ENCODE data around the gene LRRC45. TPM values are rescaled to one million over a fixed set of nuclear protein-coding genes. Genes with fewer than 3 reads are reported as not detected.

The LRRC45 gene
- total RNA-seq, 1 donor from 2014 or later = 15.2 TPM

DNA sequence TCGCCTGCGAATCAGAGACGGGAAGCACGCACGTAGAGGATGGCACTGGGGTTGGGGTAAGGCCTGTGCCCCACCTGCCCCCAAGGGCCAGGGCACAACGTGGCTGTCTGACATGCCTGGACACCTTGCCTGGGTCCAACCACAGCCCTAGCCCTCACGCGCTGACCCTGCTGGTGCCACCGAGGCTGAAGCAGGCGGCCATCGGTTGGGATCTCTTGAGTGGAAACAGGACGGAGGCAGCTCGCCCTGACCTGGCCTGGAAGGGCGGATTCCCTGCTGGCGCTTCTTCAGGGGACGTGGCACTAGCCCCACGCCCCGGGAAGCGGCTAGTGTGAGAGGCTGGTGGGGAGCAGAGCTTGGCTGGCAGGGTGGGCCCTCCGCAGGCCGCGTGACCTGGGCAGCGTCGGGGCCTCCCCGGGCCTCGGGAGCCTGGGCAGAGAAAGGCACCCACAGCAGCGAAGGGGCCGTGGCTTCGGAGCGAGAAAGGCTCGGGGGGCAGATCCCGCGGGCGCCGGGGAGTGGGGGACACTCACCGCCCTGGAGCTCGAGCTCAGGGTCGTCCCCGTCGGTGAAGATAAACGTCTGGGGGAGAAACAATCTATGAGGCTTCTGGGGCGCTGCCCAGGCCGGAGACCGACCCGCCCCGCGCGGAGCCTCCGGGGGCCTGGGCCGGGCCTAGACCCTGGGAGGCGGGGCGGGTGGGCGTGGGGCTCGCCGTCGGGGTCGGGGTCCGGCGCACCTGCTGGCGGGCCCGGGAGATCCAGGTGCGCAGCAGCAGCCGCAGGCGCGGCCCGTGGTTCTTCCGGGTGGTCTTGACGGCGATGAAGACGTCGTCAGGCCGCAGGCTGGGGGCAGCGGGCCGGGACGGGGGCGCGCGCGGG, 27.9 kb downstream of the LRRC45 start:
- DNase-seq (ENCODE audit: low read depth) = no peak

DNA sequence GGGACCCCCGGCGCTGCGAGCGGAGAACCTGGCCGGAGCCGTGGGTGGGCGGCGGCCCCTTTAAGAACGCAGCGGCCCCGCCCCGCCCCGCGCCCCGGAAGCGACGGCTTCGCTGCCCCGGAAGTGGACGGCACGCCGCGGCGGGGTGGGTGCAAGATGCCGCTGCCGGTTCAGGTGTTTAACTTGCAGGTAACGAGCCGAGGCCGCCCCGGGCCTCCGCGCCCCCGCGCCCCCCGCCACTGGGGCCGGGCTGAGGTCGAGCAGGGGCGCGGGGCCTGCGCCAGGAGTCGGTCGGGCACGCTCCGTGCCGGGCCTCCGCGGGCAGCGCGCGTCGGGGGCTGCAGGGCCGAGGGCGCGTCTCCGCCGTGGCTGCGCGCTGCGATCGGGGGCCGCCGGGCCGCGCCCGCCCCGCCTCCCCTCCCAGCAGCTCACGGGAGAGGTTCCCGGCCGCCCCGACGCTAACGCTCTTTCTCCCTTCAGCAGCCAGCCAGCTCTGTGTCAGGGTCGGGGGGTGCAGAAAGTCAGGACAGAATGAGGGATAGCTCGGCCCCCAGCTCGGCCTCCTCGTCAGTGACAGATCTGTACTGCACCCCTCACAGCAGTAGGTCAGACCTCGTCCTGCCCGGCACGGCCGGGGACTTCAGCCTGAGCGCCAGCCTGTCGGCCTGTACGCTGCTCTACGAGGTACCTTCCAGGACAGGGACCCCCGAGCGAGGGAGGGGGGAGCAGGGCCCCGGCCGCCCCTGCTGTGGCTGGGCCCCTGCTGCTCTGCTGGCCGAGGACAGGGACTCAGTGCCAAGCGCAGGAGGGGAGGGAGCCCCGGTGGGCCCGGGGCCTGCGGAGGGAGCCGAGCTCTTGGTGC, 28.9 kb downstream of the LRRC45 start, which contains the start of the genes GPS1 and RFNG:
Gene GPS1, plus strand, starts transcription at position 123 of the 862 bp plus-strand sequence. Its CDS starts 34 bp downstream, at position 157.
Gene RFNG, minus strand, starts transcription at position 36 of the 862 bp plus-strand sequence. CDS start 45 bp downstream, outside the sequence.
- peak; percentile 13 for DNase-seq (ENCODE audit: low read depth)

DNA sequence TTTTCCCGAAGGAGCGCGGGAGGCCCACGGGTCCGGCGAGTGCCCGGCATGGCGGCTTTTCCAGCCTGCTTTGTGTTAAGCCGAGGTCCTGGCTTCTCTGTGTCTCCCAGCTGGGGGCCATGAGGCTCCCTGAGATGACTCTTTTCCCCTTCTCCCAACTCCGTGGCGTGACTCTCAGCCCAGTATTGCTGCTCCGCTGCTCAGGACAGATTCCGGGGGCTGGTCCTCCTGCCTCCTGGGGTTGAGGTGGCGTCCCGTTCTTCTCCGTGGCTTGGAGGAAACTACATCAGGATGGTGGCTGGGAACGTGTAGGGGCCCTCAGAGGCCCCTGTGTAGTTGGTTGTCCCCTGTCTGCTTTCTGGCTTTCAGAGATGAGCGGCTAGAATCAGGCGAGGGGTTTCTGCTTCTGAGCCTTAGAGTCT, 29.5 kb downstream of the LRRC45 start:
- DNase-seq (ENCODE audit: low read depth) = no peak

DNA sequence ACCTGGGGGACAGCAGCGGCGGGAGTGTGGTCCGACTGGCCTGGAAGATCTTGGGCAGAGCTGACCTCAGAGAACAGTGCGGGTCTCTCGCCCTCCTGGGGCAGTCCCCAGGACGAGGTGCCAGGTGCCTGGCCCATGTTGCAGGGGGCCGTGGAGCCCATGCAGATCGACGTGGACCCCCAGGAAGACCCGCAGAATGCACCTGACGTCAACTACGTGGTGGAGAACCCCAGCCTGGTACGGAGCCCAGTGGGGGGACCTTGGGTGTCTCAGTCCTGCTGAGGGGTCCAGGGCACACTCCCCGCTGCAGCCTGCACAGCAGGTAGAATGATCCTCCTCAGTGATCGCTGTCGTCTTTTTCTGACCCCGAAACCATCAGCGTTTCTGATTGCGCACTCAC, 30.0 kb downstream of the LRRC45 start:
- no peak for DNase-seq (ENCODE audit: low read depth)

DNA sequence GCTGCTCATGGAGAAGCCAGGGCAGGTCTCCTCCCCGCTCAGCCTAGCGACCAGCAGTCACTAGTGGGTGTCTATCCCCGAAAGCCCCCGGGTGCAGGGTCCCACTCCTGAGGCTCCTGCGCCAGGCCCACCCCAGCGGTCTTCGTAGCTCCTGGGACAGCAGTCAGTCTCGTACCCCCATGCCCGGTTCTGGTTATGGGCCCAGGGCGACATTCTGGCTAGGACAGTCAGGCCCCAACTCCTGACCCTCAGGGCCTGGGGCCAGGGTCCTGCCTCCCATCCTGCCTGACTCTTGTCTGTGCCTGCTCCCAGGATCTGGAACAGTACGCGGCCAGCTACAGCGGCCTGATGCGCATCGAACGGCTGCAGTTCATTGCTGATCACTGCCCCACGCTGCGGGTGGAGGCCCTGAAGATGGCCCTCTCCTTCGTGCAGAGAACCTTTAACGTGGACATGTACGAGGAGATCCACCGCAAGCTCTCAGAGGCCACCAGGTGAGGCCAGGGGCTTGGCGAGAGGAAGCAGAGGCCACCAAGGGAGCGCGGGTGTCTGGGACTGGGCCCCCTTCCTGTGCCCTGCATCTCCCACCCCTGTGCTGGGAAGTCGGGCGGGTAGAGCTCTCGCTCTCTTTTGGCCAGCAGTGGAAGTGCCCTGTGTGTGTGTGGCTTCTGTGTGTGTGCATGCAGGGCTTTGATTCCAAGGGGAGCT, 30.6 kb downstream of the LRRC45 start:
- DNase-seq (ENCODE audit: low read depth) = no peak

DNA sequence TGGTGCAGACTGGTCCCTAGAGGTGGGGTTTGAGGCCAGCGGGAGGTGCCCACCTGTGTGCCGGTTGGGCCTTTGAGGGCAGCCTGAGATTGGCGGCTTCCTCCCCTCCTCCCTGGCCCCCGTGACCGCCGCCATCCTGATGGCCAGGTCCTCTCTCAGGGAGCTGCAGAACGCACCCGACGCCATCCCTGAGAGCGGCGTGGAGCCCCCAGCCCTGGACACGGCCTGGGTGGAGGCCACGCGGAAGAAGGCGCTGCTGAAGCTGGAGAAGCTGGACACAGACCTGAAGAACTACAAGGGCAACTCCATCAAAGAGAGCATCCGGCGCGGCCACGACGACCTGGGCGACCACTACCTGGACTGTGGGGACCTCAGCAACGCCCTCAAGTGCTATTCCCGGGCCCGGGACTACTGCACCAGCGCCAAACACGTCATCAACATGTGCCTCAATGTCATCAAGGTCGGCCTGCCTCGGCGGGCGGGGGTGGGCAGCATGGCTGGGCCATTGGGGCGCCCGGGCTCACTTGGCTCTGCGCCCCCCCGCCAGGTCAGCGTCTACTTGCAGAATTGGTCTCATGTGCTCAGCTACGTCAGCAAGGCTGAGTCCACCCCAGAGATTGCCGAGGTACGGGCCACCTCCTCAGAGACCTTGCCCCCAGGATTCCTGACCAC, 31.4 kb downstream of the LRRC45 start:
- no peak for DNase-seq (ENCODE audit: low read depth)

DNA sequence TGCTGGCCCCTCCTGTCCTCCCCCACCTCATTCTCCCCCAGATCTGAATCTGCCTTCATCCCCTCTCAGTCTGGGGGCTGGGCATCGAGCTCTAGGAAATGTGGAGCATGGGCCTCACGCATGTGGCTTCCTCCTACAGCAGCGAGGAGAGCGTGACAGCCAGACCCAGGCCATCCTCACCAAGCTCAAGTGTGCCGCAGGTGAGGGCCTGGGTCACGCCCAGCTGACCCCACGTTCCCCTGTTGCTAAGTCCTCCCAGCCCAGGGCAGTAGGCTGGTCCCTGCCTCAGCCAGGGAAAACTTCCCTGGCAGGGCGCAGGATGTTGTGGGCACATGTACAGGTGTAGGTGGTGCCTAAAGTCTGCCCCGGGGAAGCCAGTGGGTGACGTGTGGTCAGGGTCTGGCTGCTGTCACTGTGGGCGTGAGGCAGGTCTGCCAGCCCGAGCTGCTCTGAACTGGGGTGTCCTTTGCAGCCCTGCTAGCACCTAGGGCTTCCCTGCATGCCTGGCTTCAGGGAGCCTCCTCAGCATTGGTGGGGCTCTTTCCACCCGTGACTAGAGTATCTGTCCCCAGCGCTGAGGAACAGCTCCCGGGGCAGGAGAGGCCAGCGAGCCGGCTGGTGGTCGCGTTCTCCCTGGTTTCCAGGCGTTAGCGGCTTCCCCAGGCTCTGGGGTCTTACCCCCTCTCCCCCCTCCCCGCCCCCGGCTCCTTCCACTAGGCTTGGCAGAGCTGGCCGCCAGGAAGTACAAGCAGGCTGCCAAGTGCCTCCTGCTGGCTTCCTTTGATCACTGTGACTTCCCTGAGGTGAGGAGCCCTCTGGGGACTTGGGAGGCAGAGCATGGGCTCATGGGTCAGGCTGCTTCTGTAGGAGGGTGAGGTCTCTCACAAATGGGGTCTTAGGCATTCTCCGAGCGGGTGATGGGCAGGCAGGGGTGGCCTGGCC, 32.2 kb downstream of the LRRC45 start:
- DNase-seq (ENCODE audit: low read depth) = no peak

DNA sequence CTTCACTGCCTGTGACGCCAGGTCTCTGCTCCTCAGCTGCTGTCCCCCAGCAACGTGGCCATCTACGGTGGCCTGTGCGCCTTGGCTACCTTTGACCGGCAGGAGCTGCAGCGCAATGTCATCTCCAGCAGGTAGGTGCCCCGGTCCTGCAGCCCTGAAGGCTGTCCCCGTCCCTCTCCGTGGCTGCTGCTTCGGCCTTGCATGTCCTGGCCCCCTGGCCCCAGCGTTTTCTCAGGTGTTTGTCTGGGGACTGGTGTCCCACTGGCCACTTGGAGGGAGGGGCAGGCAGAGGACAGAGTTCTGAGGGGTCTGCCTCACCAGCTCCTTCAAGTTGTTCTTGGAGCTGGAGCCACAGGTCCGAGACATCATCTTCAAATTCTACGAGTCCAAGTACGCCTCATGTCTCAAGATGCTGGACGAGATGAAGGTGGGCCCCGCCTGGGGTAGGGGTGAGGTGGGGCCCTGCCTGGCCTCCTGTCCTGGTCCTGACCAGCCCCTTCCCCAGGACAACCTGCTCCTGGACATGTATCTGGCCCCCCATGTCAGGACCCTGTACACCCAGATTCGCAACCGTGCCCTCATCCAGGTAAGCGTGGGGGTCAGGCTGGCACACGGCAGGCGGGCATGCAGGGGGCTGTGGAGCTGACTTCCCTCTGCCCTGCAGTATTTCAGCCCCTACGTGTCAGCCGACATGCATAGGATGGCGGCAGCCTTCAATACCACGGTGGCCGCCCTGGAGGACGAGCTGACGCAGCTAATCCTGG, 33.0 kb downstream of the LRRC45 start:
- DNase-seq (ENCODE audit: low read depth) = no peak

DNA sequence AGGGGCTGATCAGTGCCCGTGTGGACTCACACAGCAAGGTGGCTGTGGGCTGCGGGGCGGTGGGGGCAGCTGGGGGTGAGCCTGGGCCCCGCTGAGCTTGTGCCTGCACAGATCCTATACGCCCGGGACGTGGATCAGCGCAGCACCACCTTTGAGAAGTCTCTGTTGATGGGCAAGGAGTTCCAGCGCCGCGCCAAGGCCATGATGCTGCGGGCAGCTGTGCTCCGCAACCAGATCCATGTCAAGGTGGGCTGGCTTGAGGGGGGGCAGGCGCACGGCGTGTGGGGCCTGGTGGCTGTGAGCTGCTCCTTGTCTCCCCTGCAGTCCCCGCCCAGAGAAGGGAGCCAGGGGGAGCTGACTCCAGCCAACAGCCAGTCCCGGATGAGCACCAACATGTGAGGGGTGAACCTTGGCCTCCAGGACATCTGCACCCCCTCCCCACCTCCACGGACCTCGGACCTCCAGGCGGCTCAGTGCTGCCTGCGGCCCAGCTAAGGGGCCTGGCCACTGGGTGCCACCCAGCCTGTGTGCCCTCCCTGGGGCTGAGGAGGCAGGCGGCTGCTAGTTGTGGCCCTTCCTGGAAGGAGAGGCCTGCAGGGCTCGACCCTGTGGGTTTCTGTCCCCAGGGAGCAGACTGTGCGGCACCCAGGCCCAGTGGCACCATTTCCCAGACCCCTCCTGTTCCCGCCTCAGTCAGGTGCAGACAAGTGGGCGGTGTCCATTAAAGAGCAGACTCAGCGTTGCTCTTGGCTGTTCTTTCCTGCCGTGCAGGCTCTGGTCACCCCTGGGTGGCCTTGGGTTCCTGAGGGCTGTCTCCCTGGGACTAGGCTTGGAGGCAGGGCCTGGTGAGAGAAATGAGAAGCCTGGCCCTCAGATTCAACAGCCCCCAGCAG, 33.9 kb downstream of the LRRC45 start:
- no peak for DNase-seq (ENCODE audit: low read depth)

DNA sequence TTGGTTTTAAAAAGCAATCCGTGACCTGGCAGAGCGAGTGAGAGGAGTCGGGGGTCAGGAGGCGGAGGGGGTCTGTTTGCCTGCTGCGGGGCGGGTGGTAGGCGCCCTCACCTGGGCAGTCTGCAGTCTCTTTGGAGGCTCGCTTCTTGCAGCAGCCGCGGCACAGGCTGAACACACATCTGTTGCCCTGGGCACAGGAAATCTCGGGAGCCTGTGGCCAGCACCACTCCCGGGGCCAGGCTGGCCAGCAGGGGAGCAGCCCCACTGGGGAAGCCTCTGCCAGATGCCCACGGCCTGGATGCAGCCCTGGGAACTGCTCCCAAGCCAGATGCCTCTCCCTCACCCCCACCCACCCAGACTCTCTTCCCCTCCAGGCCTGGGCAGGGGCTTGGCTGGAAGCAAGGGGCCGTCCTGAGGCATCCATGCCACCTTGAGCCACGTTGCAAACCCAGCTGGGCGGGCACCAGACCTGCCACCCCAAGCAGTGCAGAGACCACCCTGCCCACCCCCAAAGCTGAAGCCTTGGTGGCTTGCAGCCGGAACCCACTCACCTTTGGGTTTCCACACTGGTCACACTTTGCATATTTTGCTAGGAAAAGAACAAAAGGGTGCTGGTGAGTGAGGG, 35.2 kb downstream of the LRRC45 start:
- no peak for DNase-seq (ENCODE audit: low read depth)

DNA sequence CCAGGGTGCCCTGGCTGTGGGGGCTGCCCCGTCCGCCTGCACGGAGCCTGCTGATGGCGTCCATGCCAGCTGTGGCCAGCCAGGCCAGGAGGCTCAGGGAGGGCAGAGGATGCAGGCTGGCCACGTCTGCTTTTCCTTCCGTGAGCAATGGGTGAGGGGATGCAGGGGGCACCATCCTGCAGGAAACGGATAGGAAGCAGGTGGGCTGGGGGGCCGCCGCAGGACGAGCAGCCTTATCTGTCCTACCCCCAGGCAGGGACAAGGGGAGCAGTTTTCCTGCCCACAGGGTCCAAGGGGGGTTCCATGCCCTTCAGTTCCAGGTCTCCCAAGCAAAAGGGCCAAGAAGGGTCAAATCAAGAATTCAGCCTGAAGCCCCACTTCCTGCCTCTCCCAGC, 35.7 kb downstream of the LRRC45 start:
- no peak for DNase-seq (ENCODE audit: low read depth)

DNA sequence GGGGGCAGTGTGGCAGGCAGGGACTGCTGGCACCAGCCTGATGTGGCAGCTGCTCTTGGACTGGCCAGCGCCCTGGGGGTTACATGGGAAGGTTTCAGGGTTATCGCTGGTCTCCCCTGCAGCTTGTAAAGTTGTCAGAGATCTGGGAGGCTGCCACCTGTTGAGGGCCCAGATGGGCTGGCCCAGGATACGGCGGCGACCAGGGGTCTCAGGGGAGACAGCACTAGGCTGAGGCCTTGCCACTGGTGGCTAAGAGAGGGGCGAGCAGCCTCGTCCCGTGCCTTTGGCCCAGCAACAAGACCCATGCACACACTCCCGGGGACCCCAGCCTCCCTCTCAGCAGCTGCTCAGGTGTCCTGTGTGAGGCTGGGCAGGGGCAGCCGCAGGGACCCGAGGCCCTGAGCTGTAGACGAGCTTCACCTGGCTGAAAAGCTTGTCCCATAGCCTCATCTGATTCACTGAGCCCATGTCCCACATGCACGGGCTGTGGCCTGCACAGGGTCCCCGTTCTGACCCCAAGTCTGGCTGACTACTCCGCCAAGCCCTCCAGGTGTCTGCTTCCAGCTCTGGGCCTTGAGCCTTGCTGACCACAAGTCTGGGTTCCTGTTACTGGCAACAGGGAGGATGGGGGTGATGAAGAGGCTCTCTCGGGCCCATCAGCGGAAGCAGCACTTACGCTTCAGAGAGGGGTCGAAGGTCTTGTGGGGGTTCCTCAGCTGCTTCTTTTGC, 36.3 kb downstream of the LRRC45 start:
- no peak for DNase-seq (ENCODE audit: low read depth)

DNA sequence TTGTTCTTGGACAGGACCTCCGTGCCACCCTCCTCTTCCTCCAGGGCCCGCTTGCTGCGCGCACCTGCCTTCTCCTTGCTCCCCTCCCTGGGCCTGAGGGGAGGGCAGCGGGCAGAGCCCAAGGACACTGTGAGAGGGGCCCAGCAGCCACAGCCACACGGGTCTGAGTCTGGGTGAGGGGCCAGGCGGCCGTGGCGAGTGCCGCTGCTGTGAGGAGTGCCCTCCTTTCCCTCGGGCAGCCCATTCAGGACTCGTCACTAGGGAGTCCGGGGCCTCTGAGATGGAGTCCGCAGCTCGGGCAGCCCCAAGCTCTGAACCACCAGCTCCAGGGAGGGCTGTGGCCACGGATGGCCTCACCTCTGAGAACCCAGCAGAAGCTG, 36.9 kb downstream of the LRRC45 start:
- DNase-seq (ENCODE audit: low read depth) = no peak

DNA sequence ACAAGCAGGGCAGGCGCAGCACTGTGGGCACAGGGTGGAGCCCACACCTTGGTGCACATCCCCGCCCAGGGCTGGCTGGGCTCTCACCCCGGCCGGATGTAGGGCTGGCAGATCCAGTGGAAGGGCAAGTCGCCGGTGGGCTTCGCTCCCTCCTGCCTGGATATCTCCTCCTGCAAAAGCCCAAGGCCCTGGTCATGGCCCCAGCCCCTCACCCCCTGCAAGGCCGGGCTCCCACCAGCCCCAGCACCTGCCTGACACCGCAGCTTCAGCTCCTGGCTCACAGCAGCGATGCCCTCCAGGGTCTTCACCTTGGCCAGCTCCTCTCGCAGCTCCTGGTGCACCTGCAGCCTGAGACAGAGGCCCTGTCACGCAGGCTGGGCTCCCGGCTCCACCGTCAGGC, 37.5 kb downstream of the LRRC45 start:
- DNase-seq (ENCODE audit: low read depth) = no peak

DNA sequence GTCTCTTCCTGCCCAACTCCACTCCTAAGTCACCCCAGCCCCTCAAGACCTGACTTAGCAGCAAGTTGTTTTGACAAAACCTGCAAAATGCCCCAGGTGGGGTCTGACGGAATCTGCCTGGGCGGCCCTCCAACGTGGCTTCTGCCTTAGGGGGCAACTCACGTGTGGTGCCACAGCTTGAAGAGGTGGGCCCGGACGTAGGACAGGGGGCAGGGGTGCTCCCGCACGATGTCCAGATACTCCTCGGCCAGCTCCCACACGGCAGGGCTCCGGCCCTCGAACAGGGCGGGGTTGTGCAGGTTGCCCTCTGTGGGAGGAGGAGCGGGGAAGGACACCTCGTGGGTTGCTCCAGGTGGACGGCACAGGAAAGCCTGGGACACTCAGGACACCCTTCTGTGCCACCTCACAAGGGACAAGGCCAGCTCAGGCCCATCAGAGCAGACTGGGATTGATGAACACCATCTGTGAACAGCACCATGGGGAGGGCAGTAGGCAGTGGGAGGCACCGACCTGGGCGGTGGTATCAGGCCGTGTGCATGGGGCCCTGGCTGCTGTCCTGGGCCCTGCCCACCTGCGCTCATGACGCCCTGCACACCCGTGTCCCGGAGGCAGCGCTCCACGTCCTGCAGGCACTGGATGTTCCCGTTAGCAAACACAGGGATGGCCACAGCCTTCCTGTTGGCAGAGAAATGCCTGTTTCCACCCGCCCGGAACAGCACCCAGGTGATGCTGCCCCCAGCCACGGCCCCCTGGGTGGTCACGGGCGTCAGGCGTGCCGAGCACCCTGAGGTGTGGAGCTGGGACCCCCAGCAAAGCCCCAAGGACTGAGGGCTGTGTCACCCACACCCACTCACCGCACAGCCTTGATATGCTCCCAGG, 38.2 kb downstream of the LRRC45 start:
- DNase-seq (ENCODE audit: low read depth) = no peak
